Hepatocyte (in vitro differentiated cells): ENCODE data around the gene DMAC2. TPM values are rescaled to one million over a fixed set of nuclear protein-coding genes. Genes with fewer than 3 reads are reported as not detected.

Source experiments
- DNase-seq: peaks from one replicate; pipeline ENCODE4 v3.0.0-alpha.2; 2016; ENCODE audit warnings: low spot score
- H2AFZ ChIP-seq: fragments of 200-600 bp; sonication (generic); 2 replicates; pipeline ENCODE4 v1.6.0; 2016; ENCODE audit warnings: antibody characterized with exemption, mild to moderate bottlenecking
- H3K27ac ChIP-seq: fragments of 200-600 bp; sonication (generic); 2 replicates; pipeline ENCODE4 v1.5.1; 2016; ENCODE audit warnings: mild to moderate bottlenecking
- H3K27me3 ChIP-seq: fragments of 200-600 bp; sonication (generic); 2 replicates; pipeline ENCODE4 v1.6.1; 2016
- H3K36me3 ChIP-seq: fragments of 200-600 bp; sonication (generic); replicated peaks from 2 replicates; pipeline ENCODE4 v1.5.1; 2016; ENCODE audit warnings: low read depth; ENCODE audit not compliant: insufficient read depth
- H3K4me1 ChIP-seq: fragments of 200-600 bp; sonication (generic); 2 replicates; pipeline ENCODE4 v1.5.1; 2016; ENCODE audit warnings: mild to moderate bottlenecking, moderate library complexity; ENCODE audit not compliant: insufficient read depth
- H3K4me2 ChIP-seq: fragments of 200-600 bp; sonication (generic); 2 replicates; pipeline ENCODE4 v1.6.0; 2016
- H3K4me3 ChIP-seq: fragments of 200-600 bp; sonication (generic); 2 replicates; pipeline ENCODE4 v1.5.1; 2016; ENCODE audit warnings: mild to moderate bottlenecking
- H3K79me2 ChIP-seq: fragments of 200-600 bp; sonication (generic); 2 replicates; pipeline ENCODE4 v1.6.0; 2017; ENCODE audit warnings: mild to moderate bottlenecking
- H3K9me2 ChIP-seq: fragments of 200-600 bp; sonication (generic); replicated peaks from 2 replicates; pipeline ENCODE4 v1.6.0; 2017; ENCODE audit warnings: mild to moderate bottlenecking; ENCODE audit not compliant: insufficient read depth
- H3K9me3 ChIP-seq: fragments of 200-600 bp; sonication (generic); 2 replicates; pipeline ENCODE4 v1.5.1; 2016; ENCODE audit warnings: low read depth, mild to moderate bottlenecking
- H4K20me1 ChIP-seq: fragments of 200-600 bp; sonication (generic); 2 replicates; pipeline ENCODE4 v1.6.0; 2016; ENCODE audit warnings: mild to moderate bottlenecking; ENCODE audit not compliant: insufficient read depth, poor library complexity, severe bottlenecking
- EZH2 ChIP-seq: fragments of 200-600 bp; sonication (generic); IDR thresholded peaks from 2 replicates; pipeline ENCODE4 v1.6.1; 2016; ENCODE audit warnings: antibody characterized with exemption, mild to moderate bottlenecking, borderline replicate concordance
- EZH2phosphoT487 ChIP-seq: fragments of 200-600 bp; sonication (generic); IDR thresholded peaks from one replicate; pipeline ENCODE4 v1.6.1; 2018; ENCODE audit warnings: antibody characterized with exemption, mild to moderate bottlenecking, low read depth, moderate library complexity; ENCODE audit not compliant: unreplicated experiment, severe bottlenecking
- WGBS: methylation state at CpG from one replicate; pipeline ENCODE4 v1.1.6; 2016; ENCODE audit warnings: low lambda C conversion rate; ENCODE audit errors: missing lambda C conversion rate; 5-methylcytosine and 5-hydroxymethylcytosine counted together
- polyA plus RNA-seq: library from polyadenylated mRNA; unstranded; fragments of >200 nt; fragmentation: Nextera tagmentation; extraction: Ambion mirVana; gene quantifications from 2 replicates; pipeline ENCODE4 v1.2.1, GENCODE V29; 2016
- total RNA-seq: library from RNA; depleted of rRNA; stranded (reverse); fragments of >200 nt; gene quantifications from 2 replicates; pipeline ENCODE4 v1.2.3, GENCODE V29; 2014
- TF ChIP-seq, protein P1 (sequence below): fragments of 200-600 bp; sonication (generic); IDR thresholded peaks from 2 replicates; pipeline ENCODE4 v1.5.1; 2016; ENCODE audit warnings: antibody characterized with exemption, mild to moderate bottlenecking; ENCODE audit not compliant: poor library complexity

Gene DMAC2
- total and polyA plus RNA-seq, 2 experiments from 2014 or later = 54.7 to 66.8 TPM

GRCh38 chr19:41442473-41443355 is 3.0 kb upstream of the DMAC2 start, which contains the start of gene ERICH4:
ERICH4 (plus strand) TSS chr19:41443156; CDS start chr19:41443170, 14 bp downstream.
- TF ChIP-seq EZH2 (no peak), EZH2phosphoT487 (no peak)
- TF ChIP-seq, protein P1, sequence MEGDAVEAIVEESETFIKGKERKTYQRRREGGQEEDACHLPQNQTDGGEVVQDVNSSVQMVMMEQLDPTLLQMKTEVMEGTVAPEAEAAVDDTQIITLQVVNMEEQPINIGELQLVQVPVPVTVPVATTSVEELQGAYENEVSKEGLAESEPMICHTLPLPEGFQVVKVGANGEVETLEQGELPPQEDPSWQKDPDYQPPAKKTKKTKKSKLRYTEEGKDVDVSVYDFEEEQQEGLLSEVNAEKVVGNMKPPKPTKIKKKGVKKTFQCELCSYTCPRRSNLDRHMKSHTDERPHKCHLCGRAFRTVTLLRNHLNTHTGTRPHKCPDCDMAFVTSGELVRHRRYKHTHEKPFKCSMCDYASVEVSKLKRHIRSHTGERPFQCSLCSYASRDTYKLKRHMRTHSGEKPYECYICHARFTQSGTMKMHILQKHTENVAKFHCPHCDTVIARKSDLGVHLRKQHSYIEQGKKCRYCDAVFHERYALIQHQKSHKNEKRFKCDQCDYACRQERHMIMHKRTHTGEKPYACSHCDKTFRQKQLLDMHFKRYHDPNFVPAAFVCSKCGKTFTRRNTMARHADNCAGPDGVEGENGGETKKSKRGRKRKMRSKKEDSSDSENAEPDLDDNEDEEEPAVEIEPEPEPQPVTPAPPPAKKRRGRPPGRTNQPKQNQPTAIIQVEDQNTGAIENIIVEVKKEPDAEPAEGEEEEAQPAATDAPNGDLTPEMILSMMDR = no peak
- no peaks in the 10 kb centered on the region for H3K4me1 ChIP-seq
- no peaks in the 10 kb centered on the region for H3K9me2 ChIP-seq
- no peak within 1 kb of the TSS for H2AFZ ChIP-seq
- no peak for DNase-seq
- H3K4me3 ChIP-seq = no peak within 1 kb of the TSS
- H3K4me2 ChIP-seq = peak within 1 kb of the TSS; percentile 44
- H3K27me3 ChIP-seq = peaks cover 1% of the 10 kb centered on the region
- peaks cover 10% of the 10 kb centered on the region for H3K79me2 ChIP-seq
- H4K20me1 ChIP-seq = no peaks in the 10 kb centered on the region
- WGBS = 69% methylated on average over 7 of the region's 7 CpGs
- H3K27ac ChIP-seq = peak within 1 kb of the TSS; percentile 51
- no peaks in the 10 kb centered on the region for H3K9me3 ChIP-seq
- H3K36me3 ChIP-seq = no peaks in the 10 kb centered on the region

DNA sequence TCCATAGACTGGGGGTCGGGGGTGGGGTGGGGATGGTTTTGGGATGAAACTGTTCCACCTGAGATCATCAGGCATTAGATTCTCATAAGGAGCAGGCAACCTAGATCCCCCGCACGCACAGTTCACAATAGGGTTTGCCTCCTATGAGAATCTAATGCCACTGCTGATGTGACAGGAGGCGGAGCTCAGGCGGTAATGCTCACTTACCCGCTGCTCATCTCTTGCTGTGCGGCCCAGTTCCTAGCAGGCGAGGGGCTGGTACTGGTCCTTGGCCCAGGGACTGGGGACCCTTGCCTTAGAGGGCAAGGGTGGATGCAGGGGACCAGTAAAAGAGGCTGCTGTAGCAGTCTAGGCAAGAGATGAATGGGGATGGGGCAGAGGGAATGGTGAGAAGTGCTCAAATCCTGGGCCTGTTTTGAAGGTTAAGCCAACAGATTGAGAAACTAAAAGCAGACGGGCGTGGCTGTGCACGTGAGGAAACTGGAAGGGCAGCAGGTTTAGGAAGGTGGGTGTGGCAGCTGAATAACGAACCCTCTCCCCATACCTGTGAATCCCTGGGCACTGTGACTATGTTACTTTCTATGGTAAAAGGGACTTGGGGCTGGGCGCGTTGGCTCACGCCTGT is 1.7 kb upstream of the DMAC2 start:
- Histone ChIP-seq H3K79me2 (peaks cover 10% of the 10 kb centered on the region), H3K4me1 (no peaks in the 10 kb centered on the region), H3K9me2 (no peaks in the 10 kb centered on the region), H3K36me3 (no peaks in the 10 kb centered on the region), H3K27me3 (no peaks in the 10 kb centered on the region), H3K4me2 (no peak overlapping the region), H2AFZ (no peak overlapping the region), H3K4me3 (no peak overlapping the region), H4K20me1 (no peaks in the 10 kb centered on the region), H3K9me3 (no peaks in the 10 kb centered on the region), H3K27ac (no peak overlapping the region)
- DNase-seq = no peak
- TF ChIP-seq EZH2 (no peak), EZH2phosphoT487 (no peak)
- TF ChIP-seq, protein P1 = no peak
- 79% methylated on average over 15 of the region's 15 CpGs for WGBS

- peaks cover 10% of the 10 kb centered on the region for H3K79me2 ChIP-seq
- no peak overlapping the region for H3K4me3 ChIP-seq
- H2AFZ ChIP-seq = no peak overlapping the region
- no peaks in the 10 kb centered on the region for H3K4me1 ChIP-seq
- no peaks in the 10 kb centered on the region for H3K36me3 ChIP-seq
- TF ChIP-seq EZH2phosphoT487 (no peak), EZH2 (no peak)
- TF ChIP-seq, protein P1 = no peak
- H4K20me1 ChIP-seq = no peaks in the 10 kb centered on the region
- H3K9me3 ChIP-seq = no peaks in the 10 kb centered on the region
- WGBS = 93% methylated on average over 7 of the region's 7 CpGs
- no peaks in the 10 kb centered on the region for H3K9me2 ChIP-seq
- DNase-seq = no peak
- no peak overlapping the region for H3K27ac ChIP-seq
- H3K4me2 ChIP-seq = peak overlapping the region; percentile 78
- no peaks in the 10 kb centered on the region for H3K27me3 ChIP-seq
Observed at GRCh38 chr19:41437944-41438574, 1.7 kb downstream of the DMAC2 start.
